CD14-positive monocyte (primary cell): ENCODE data around the gene ZDHHC11B. TPM values are rescaled to one million over a fixed set of nuclear protein-coding genes. Genes with fewer than 3 reads are reported as not detected.

Experiments
- DNase-seq, 3 donors: peaks; one replicate each; pipeline ENCODE4 v3.0.0-alpha.2; 2011 to 2022
- H2AFZ ChIP-seq: 2 replicates; pipeline ENCODE4 v1.6.0; 2012; ENCODE audit warnings: mild to moderate bottlenecking, low read depth, low read length, inconsistent platforms; ENCODE audit not compliant: insufficient read depth, poor library complexity, severe bottlenecking
- H3K27ac ChIP-seq, 2 donors: 1 replicate in 1 of 2; 2 replicates in 1 of 2; pipeline ENCODE4 v1.5.1; 2012 to 2013; ENCODE audit warnings: low read length in 2 of 2, control low read depth in 1 of 2, inconsistent platforms in 1 of 2, low read depth in 1 of 2, mild to moderate bottlenecking in 1 of 2
- H3K27me3 ChIP-seq, 2 donors: one replicate each; pipeline versions ENCODE4 v1.6.0 to v1.6.1; 2011 to 2013; ENCODE audit warnings: low read length in 2 of 2; ENCODE audit not compliant: control insufficient read depth in 2 of 2, insufficient read depth in 2 of 2
- H3K36me3 ChIP-seq, 2 donors: replicated peaks in 1 of 2; 1 replicate in 1 of 2; 2 replicates in 1 of 2; pipeline versions ENCODE4 v1.5.1 to v1.6.1; 2012 to 2013; ENCODE audit warnings: low read length in 2 of 2, control low read depth in 1 of 2, inconsistent platforms in 1 of 2, mild to moderate bottlenecking in 1 of 2; ENCODE audit not compliant: insufficient read depth in 2 of 2, control insufficient read depth in 1 of 2
- H3K4me1 ChIP-seq, 2 donors: 1 replicate in 1 of 2; 2 replicates in 1 of 2; pipeline versions ENCODE4 v1.5.1 to v1.6.1; 2012 to 2013; ENCODE audit warnings: low read length in 2 of 2, control low read depth in 1 of 2, inconsistent platforms in 1 of 2, mild to moderate bottlenecking in 1 of 2, moderate library complexity in 1 of 2; ENCODE audit not compliant: insufficient read depth in 2 of 2, control insufficient read depth in 1 of 2
- H3K4me2 ChIP-seq: replicated peaks from 2 replicates; pipeline ENCODE3; 2012; ENCODE audit warnings: low read length, moderate library complexity, mild to moderate bottlenecking; ENCODE audit not compliant: poor library complexity, severe bottlenecking; ENCODE audit errors: extremely low read depth
- H3K4me3 ChIP-seq, 3 experiments: fragments of 200-600 bp in 1 of 3; sonication (generic) in 1 of 3; replicated peaks in 1 of 3; 1 replicate in 2 of 3; 2 replicates in 1 of 3; pipeline ENCODE4 v1.5.1; 2011 to 2013; ENCODE audit warnings: low read length in 3 of 3, mild to moderate bottlenecking in 3 of 3, control low read depth in 2 of 3, low read depth in 2 of 3, inconsistent platforms in 1 of 3, moderate library complexity in 1 of 3
- H3K79me2 ChIP-seq: 2 replicates; pipeline ENCODE4 v1.6.0; 2012; ENCODE audit warnings: mild to moderate bottlenecking, control low read depth, inconsistent platforms, low read length, moderate library complexity; ENCODE audit not compliant: insufficient read depth
- H3K9ac ChIP-seq: 2 replicates; pipeline ENCODE4 v1.6.0; 2017; ENCODE audit warnings: low read length, mild to moderate bottlenecking; ENCODE audit not compliant: insufficient read depth, poor library complexity, severe bottlenecking
- H3K9me3 ChIP-seq, 2 donors: replicated peaks in 1 of 2; 1 replicate in 1 of 2; 2 replicates in 1 of 2; pipeline versions ENCODE4 v1.5.1 to v1.6.1; 2012 to 2013; ENCODE audit warnings: low read length in 2 of 2, control low read depth in 1 of 2; ENCODE audit not compliant: control insufficient read depth in 1 of 2, insufficient read depth in 1 of 2
- H4K20me1 ChIP-seq: 2 replicates; pipeline ENCODE4 v1.6.0; 2012; ENCODE audit warnings: mild to moderate bottlenecking, low read length, control low read depth, moderate library complexity; ENCODE audit not compliant: insufficient read depth
- H3K27ac Mint-ChIP-seq, 7 donors: one replicate each; pipeline ENCODE4 v1.8.0; 2020; ENCODE audit warnings: mild to moderate bottlenecking in 7 of 7, mixed read lengths in 7 of 7, moderate library complexity in 6 of 7, inconsistent platforms in 2 of 7
- H3K27me3 Mint-ChIP-seq, 3 donors: one replicate each; pipeline ENCODE4 v1.8.0; 2021 to 2022; ENCODE audit warnings: low read depth in 3 of 3, mild to moderate bottlenecking in 3 of 3, mixed read lengths in 3 of 3, moderate library complexity in 3 of 3, inconsistent platforms in 1 of 3
- H3K36me3 Mint-ChIP-seq, 2 donors: one replicate each; pipeline ENCODE4 v1.8.0; 2020; ENCODE audit warnings: mixed read lengths in 2 of 2, inconsistent platforms in 1 of 2, mild to moderate bottlenecking in 1 of 2
- H3K4me1 Mint-ChIP-seq: one replicate; pipeline ENCODE4 v1.8.0; 2020; ENCODE audit warnings: mild to moderate bottlenecking, mixed read lengths
- H3K4me3 Mint-ChIP-seq, 2 donors: one replicate each; pipeline ENCODE4 v1.8.0; 2020; ENCODE audit warnings: mild to moderate bottlenecking in 2 of 2, mixed read lengths in 2 of 2, moderate library complexity in 1 of 2
- H3K9me3 Mint-ChIP-seq, 7 donors: one replicate each; pipeline ENCODE4 v1.8.0; 2020 to 2022; ENCODE audit warnings: mixed read lengths in 7 of 7, mild to moderate bottlenecking in 6 of 7, moderate library complexity in 6 of 7, inconsistent platforms in 2 of 7
- WGBS: methylation state at CpG from one replicate; pipeline ENCODE4 v1.1.5; 2013; ENCODE audit warnings: missing lambda C conversion rate; ENCODE audit not compliant: insufficient coverage; 5-methylcytosine and 5-hydroxymethylcytosine counted together
- intact Hi-C, 2 donors: fragments of 100-400 bp; cut with micrococcal nuclease; formaldehyde crosslinking; loops; one replicate each; pipeline versions ENCODE4 v1.15.0 to v1.15.1; 2023
- polyA plus RNA-seq, 3 donors: library from polyadenylated mRNA; depleted of rRNA in 1 of 3; unstranded in 2 of 3; stranded (reverse) in 1 of 3; fragments of 300-500 nt in 2 of 3; fragments of >200 nt in 1 of 3; fragmentation: Illumina TruSeq in 2 of 3; gene quantifications; 1 replicate in 2 of 3; 2 replicates in 1 of 3; pipeline ENCODE4 v1.2.3, GENCODE V29; 2012 to 2021
- TF ChIP-seq, protein P1 (sequence below): fragments of 200-600 bp; IDR thresholded peaks from one replicate; pipeline ENCODE4 v1.8.0; 2022; ENCODE audit warnings: antibody characterized with exemption, mild to moderate bottlenecking

The ZDHHC11B gene
- polyA plus RNA-seq, 3 donors, result not detected

DNA sequence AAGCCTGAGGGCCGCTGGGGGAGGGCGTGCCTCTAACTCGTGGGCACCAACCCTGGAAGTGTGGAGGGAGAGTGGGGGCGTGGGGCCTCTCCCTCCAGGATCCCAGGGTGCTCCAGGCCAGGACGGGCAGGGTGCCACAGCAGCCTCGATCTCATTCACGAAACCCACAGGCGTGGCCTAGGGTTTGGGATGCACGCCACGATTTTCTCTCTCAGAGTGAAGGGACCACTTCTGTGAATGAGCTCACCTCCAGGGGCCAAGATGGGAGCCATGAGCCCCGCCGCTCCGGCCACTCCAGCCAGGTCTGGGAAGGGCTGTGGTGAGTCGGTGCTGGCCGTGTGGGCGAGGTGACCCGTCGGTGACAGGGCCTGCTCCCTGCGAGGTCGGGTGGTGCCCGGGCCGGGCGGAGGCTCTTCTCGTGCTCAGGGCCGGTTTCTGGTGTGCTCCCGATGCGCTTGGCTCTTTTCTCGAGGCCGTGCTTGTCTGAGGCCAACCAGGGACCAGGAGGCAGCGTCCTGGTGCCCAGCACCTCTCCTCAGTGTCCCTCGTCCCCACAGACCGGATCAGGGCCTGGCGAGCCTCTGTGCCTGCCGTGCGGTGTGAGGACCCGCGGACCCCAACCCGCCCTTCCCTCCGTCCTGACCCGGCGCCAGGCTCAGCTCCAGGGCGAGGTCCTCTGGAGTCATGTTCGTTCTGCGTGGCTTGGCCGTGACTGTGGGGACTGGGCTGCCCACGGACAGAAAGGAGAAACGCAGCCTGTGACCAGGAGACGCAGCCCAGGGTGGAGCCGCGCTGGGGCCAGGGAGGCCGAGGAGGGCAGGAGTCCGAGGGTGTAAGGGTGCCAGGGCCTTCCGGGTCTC is 122.4 kb downstream of the ZDHHC11B start:
- Mint-ChIP-seq H3K36me3 (peaks cover 36 to 58% of the 10 kb centered on the region in 2 donors), H3K9me3 (peaks cover 3 to 33% (median 12%) of the 10 kb centered on the region in 7 donors), H3K27me3 (peaks cover 0 to 1% (median 0%) of the 10 kb centered on the region in 3 donors), H3K4me3 (no peak overlapping the region), H3K4me1 (no peaks in the 10 kb centered on the region), H3K27ac (no peak overlapping the region)
- no peak overlapping the region for H3K9ac ChIP-seq
- H3K27me3 ChIP-seq, result no peaks in the 10 kb centered on the region
- H3K27ac ChIP-seq, result no peak overlapping the region
- H3K4me2 ChIP-seq, result no peak overlapping the region
- intact Hi-C loops, result loop anchor here in 1 of 2 donors (10.0 kb wide), 1 partner anchor 243 kb away; no protein-coding TSS in a partner anchor
- peaks cover 6 to 9% of the 10 kb centered on the region in 2 donors for H3K9me3 ChIP-seq
- H4K20me1 ChIP-seq, result no peaks in the 10 kb centered on the region
- no peak overlapping the region for H2AFZ ChIP-seq
- DNase-seq, result no peak
- no peaks in the 10 kb centered on the region for H3K4me1 ChIP-seq
- H3K79me2 ChIP-seq, result no peaks in the 10 kb centered on the region
- peaks cover 8 to 44% of the 10 kb centered on the region in 2 donors for H3K36me3 ChIP-seq
- 98% methylated on average over 52 of the region's 53 CpGs for WGBS
- TF ChIP-seq, protein P1, sequence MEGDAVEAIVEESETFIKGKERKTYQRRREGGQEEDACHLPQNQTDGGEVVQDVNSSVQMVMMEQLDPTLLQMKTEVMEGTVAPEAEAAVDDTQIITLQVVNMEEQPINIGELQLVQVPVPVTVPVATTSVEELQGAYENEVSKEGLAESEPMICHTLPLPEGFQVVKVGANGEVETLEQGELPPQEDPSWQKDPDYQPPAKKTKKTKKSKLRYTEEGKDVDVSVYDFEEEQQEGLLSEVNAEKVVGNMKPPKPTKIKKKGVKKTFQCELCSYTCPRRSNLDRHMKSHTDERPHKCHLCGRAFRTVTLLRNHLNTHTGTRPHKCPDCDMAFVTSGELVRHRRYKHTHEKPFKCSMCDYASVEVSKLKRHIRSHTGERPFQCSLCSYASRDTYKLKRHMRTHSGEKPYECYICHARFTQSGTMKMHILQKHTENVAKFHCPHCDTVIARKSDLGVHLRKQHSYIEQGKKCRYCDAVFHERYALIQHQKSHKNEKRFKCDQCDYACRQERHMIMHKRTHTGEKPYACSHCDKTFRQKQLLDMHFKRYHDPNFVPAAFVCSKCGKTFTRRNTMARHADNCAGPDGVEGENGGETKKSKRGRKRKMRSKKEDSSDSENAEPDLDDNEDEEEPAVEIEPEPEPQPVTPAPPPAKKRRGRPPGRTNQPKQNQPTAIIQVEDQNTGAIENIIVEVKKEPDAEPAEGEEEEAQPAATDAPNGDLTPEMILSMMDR, result no peak
- no peak overlapping the region for H3K4me3 ChIP-seq

DNA sequence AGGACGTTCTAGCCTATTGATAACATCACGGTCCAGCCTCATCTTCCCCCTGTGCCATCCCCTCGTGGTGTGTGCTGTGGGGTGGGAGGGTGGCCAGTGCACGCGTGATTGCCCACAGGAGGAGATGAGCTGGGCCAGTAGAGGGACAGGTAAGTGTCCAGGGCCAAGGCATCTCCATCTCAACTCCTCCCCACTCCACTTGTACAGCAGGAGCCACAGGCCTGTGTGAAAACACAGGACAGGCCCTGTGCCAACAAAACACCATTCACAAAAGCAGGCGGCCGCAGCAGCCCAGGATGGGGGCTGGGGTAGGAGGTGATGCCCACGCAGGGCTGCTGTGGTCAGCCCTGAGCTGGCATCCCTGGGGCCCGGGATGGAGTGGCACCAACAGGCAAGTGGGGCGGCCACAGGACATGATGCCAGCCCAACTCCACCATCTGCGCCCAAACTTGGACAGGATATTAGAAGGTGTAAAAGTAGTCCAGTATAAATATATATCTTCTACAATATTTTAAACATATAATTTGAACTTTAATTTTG is 124.0 kb downstream of the ZDHHC11B start:
- TF ChIP-seq, protein P1, result no peak
- Histone ChIP-seq H2AFZ (no peak overlapping the region), H3K27ac (no peak overlapping the region), H3K4me1 (no peaks in the 10 kb centered on the region), H3K79me2 (no peaks in the 10 kb centered on the region), H3K4me3 (no peak overlapping the region), H3K36me3 (peaks cover 11 to 53% of the 10 kb centered on the region in 2 donors), H3K9me3 (peaks cover 6 to 9% of the 10 kb centered on the region in 2 donors), H3K27me3 (no peaks in the 10 kb centered on the region), H3K4me2 (no peak overlapping the region), H4K20me1 (no peaks in the 10 kb centered on the region), H3K9ac (no peak overlapping the region)
- Mint-ChIP-seq H3K9me3 (peaks cover 3 to 33% (median 12%) of the 10 kb centered on the region in 7 donors), H3K4me1 (no peaks in the 10 kb centered on the region), H3K4me3 (no peak overlapping the region), H3K36me3 (peaks cover 48 to 67% of the 10 kb centered on the region in 2 donors), H3K27me3 (peaks cover 0 to 1% (median 0%) of the 10 kb centered on the region in 3 donors), H3K27ac (no peak overlapping the region)
- intact Hi-C loops, result loop anchor here in 1 of 2 donors (10.0 kb wide), 1 partner anchor 244 kb away; no protein-coding TSS in a partner anchor
- no CpG with 5 or more reads among the region's 11 CpGs for WGBS
- DNase-seq, result no peak

Other genes starting within 250 kb of the ZDHHC11B start
- gene CEP72, start 172.4 kb downstream of the ZDHHC11B start, polyA plus RNA-seq, result 1 to 10 TPM in 1 of 3 donors, under 1 TPM in 2; 0.13 to 2.1 (median 0.24) TPM
- gene TPPP, start 91.4 kb downstream of the ZDHHC11B start, polyA plus RNA-seq, result under 1 TPM; 0.02 to 0.17 (median 0.06) TPM
- 1 to 10 TPM in 1 of 3 donors, not detected in 2; 1.8 TPM for gene ZDHHC11, start 66.3 kb upstream of the ZDHHC11B start, polyA plus RNA-seq
- gene BRD9, start 108.1 kb upstream of the ZDHHC11B start, polyA plus RNA-seq, result 10 to 100 TPM in 1 of 3 donors, 1 to 10 TPM in 2; 5.3 to 22.7 (median 9.3) TPM
- gene TRIP13, start 108.2 kb upstream of the ZDHHC11B start, polyA plus RNA-seq, result 1 to 10 TPM in 1 of 3 donors, under 1 TPM in 1, not detected in 1; 0.24 to 1.2 TPM
- gene NKD2, start 224.1 kb upstream of the ZDHHC11B start, polyA plus RNA-seq, result not detected